UCSD-AML1 (cell line): ENCODE data around the gene FDCSP.
"Not testable (repeated sequence)": the region's sequence is repeated elsewhere in the genome, so short reads cannot be mapped to it uniquely, and the experiment has no call there.

Experiments
- DNase-seq: peaks from one replicate; lab custom pipeline; 2025; ENCODE audit not compliant: unreplicated experiment; lab: John Stamatoyannopoulos, UW

FDCSP gene

DNA sequence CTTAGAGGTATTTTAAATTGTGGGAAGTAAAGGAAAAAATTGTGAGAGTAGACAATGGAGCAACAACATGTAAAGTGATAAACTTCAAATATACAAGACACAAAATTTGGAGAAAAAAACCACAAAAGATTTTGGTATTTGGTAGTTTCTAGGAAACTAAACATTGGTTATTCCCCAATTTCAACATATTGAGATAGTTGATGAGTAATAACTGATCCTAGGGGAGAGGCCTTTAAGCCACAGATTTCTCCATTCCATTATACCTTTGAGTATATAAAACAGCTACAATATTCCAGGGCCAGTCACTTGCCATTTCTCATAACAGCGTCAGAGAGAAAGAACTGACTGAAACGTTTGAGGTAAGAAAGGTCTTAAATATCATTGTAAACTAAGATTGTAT is at the start of gene FDCSP:
Gene FDCSP (plus strand): TSS at position 301 of the 400 bp plus-strand sequence. CDS start 5,071 bp downstream, outside the sequence.
- DNase-seq = no peak

DNA sequence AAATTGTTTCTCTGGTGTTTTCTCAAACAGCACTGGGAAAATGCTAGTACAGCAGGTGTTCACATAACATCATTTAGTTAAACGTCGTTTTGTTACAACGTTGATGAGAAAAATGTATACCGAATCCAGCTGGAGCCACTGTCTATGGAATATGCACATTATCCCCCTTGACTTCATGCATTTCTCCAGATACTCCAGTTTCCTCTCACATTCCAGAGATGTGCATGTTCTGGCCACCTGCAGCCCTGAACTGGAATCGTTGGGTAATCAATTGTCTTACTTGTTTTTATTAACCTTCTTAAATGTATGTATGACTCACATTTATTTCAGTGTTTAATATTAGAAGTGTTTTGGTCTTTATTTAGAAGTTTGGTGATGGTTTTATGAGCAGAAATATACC is 48.8 kb upstream of the FDCSP start:
- DNase-seq = no peak

DNA sequence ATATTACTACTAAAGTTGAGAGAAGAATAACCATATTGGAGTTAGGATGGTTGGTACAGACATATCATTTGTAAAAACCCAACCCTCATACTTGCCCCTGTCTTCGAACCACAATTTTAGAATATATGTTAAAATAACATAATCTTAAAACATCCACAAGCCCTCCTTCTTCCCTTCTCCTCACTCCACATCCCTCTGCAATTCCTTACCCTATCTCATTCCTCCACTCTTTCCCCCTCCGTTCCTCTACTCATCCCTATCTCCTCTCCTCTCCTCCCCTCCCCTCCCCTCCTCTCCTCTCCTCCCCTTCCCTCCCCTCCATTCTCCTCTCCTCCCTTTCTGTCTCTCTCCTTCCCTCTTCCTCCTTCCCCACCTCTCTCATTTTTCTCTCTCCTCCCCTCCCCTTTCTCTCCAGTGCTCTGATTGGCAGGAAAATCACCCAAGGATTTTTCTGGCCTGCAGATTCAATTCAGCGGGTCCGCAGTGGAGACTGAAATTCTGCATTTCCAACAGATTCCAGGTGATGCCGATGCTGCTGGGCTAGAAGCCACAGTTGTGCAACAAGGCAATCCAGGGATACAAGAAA is 47.8 kb upstream of the FDCSP start:
- DNase-seq = no peak

DNA sequence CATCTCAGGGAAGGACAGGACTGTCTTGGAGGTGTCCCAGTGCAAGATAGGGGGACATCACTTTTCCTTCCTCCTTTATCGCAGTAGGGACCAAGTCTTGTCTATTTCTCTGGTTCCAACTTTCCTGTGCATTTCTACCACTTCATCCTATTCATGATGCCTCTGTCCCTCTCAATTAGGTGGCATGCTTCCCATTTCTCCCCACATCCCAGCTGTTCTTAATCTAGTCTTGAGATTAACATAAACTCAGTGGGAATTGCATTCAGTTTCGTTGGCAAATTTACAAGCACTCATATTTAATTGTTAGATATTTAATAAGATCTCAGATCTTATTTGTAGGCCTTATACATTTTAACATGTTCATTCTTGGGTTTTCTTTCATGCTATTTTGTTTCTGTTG is 46.1 kb upstream of the FDCSP start:
- DNase-seq = no peak

DNA sequence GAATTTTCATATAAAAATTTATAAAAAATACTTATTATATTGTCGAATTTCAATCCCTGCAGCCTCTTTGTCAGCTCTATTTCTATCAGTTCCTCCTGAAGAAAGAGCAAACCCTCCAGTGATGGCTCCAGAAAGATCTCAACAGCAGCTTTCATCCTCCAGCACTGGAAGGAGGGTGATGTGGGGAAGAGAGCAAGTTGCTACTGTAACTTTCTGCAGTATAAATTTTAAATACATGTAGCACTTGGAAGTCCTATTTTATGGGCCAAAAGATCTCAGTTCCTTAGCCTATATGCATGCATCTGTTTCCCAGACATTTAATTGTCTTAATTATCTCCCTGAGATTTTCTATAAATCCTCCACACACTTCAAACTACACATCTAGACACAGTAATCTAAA is 44.1 kb upstream of the FDCSP start:
- DNase-seq = no peak

DNA sequence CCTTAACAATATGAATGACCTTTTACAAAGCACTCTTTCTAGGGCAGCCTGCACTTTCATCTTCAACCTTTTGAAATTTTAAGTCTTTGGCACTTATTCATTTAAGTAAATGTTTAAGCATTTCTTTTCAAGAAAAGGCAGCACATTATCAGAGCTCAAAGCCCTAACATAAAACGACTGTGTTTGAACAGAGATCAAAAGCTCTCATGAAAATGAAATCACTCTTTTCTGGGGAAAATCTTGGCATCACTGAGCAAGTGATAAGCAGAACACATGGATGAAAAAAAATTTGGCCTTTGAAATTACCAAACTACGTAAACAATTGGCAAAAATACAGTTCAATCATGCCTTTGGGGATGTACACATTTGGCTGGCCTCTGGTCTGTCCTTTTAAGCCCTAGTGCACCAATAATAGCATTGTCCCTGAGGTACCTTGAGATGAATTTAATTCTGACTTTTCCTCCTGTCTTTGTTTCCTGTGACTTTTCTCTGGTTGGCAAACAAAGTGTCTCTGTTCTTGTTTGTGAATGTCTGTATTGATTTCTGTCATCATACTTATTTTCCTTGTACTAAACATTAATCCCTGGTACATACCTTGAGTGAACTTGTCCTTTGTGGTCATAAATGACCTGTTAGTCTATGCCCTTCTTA is 43.3 kb upstream of the FDCSP start:
- DNase-seq = no peak

DNA sequence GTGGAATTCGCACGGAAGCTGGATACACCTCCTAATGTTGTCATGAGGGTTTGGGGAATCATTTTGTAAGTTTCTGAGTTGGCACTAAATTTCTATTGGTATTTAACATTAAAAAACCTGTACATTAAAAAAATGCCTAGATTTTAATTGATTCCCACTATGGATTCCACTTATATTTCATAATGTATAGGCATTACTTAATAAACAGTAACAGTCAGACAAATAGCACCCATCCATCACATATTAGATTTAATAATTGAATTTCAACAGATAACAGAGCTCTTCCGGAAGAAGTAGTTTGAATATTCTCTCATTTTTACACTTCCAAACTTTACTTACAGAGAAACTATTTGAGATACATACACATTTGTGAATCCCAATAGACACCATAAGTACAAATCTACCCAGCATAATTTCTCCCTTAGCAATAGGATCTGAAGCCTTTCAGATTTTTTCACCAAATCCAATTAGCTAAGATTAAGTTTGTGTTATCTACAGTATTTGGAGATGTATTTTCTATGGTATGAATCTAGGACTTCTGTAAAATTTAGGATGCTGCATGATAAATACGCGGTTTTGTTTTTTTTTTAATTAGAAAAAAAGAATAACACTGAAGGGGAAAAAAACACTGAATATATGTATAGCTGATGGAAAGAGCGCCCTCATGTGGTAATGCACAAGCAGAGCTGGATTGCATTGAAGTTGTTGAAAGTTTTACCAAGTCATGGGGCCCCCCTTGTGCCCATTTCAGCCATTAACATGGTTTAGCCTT is 42.6 kb upstream of the FDCSP start:
- DNase-seq = peak; percentile 6

DNA sequence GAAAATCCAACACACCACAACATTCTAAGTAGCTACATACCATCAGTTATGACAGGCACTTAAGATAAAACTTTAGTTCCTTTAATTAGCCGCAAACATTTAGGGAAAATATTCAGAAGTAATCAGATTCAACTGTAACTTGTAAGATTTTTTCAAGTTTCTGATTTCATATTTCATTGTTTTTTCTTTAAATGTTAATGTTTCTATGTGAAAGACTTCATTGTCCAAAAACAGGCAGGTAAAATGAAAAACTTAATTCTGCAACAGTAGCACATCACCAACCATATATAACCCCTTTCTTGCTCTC is 42.0 kb upstream of the FDCSP start:
- no peak for DNase-seq

DNA sequence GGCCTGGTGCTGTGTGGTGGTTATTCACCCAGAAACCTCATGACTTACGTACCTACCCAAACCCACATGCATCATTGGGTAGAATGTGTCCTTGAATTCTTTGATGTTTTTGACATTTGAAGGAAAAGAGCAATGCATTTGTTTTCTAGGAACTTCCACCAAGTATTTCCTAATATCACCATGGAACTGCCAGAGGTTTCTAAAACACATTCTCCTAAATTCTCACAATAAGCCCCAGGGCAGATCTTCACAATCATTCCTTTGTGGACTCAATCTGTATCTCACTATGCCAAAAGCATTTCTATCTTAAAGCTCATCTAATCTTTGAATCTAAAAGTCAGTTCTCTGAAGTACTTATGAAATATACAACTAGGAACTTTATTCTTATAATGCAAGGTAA is 38.7 kb upstream of the FDCSP start:
- DNase-seq = no peak

DNA sequence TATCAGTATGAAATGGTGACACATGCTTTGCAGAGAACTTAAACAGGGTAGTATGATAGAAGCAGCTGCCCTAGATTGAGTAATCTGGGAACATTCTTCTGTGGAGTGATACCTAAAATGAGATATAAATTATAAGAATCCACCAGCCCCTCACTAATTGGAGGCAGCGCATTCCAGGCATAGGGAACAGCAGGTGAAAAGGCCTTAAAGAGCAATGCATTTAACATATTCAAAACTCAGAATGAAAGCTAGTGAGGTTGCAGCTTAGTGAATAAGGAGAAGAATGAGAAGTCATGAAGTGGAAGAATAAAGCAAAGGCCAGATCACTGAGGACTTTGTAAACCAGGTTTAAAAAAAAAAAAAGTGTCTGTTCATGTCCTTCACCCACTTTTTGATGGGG is 35.3 kb upstream of the FDCSP start:
- no peak for DNase-seq

DNA sequence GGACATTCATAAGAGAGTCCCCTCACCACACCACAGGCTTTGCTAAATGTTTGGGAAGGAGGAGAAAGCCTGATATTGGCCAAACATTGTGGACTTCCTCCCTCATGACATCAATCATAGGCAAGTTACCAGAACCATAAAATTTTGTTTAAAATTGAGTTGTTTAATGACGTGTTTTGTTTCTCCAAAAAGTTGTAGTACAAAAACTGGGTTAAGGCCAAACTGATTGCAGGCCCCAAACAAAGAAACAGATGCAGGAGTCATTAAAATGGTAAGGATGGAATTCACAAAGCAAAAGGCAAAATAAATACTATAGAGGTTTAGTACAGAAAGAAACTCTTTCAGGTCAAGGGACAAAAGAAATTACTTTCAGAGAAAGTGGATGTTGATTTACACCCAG is 34.3 kb upstream of the FDCSP start:
- no peak for DNase-seq

DNA sequence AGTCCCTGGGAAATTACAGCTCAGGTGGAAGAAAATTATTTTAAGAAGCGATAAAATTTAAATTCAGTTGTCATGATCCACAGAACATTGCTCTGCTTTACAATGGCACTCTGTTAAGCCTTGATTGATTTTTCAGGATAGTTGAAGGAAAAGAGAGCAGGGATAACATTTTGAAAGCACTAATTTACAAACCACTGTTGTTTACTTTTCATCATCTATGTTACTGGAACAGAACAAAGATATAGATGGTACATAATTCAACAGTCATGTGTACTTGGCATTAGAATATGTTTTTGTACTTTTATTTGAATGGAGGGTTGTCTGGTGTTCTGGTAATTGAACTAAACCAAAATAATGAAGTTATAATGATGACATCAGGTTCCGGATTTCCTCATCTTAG is 33.0 kb upstream of the FDCSP start:
- DNase-seq = no peak

DNA sequence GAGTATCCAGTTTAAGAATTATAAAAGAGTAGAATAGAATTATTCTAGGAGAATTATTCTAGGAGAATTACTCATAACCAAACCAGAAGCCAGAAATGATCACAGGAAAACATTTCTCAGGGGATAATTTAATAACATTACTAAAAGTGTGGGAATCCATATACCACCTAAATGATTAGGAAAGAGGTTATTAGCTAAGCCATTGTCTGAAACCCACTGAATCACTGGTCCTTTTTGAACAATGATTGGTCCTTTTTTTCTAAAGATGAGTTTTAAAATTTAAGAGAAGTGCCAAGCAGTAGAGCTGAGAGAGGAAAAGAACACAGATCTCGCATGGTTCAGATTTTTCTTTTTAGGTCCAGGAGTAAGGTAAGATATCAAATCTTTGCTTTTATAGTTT is 30.5 kb upstream of the FDCSP start, which contains the start of gene ODAM:
Gene ODAM (plus strand): TSS at position 301 of the 400 bp plus-strand sequence. CDS start 819 bp downstream, outside the sequence.
- DNase-seq = no peak

DNA sequence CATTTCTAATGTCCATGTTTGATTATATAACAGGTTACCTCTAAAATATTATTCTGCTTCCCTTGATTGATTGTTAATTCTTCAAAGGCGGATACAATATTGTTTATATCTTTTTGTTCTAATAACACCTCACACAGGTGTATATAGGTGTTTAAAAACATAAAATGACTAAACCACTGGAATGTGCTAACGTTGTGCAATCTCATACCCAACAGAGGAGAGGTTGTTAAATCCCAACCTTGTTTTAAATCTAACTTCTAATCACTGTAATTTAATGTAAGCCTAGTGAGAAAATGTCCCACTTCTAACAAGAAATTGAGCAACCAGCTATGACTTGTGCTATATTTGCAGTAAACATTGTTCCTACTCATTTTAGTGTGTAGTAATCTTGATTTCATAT is 29.1 kb upstream of the FDCSP start:
- DNase-seq = no peak

DNA sequence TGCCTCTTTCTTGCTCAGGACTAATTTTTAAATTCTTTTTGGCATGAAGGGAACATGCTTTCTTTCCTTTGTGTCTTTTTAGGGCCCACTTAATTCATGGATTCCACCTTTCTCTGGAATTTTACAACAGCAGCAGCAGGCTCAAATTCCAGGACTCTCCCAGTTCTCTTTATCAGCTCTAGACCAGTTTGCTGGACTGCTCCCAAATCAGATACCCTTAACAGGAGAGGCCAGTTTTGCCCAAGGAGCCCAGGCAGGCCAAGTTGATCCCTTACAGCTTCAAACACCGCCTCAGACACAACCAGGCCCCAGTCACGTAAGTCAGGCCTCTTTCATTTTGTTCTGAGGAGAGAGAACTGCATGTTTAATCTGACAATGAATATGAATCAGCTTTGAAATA is 28.1 kb upstream of the FDCSP start:
- DNase-seq = no peak

DNA sequence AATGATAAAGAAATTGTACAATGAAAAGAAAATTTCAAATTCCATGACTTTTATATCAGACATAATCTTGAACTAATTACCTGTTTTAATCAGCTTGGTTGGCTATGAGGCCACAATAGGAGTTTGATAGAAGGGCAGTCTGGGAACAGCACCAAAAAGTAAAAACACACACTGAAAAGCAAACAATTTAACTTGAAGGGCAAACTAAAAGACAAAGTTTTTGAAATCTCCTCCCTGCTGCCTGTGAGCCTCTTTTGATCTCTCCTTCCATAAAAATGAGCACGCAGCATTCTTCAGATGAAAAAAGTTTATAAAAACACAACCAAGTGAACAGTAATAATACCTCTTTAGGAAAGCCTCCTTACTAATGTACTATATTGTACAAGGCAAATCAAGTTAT is 22.3 kb upstream of the FDCSP start:
- no peak for DNase-seq

DNA sequence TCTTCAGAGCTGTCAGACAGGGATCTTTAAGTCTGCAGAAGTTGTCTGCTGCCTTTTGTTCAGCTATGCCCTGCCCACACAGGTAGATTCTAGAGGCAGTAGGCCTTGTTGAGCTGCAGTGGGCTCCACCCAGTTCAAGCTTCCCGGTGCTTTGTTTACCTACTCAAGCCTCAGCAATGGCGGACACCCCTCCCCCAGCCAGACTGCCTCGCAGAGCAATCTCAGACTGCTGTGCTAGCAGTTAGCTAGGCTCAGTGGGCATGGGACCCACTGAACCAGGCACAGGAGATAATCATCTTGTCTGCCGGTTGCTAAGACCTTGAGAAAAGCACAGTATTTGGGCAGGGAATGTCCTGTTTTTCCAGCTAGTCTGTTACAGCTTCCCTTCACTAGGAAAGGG is 13.2 kb upstream of the FDCSP start:
- not testable (repeated sequence) for DNase-seq

DNA sequence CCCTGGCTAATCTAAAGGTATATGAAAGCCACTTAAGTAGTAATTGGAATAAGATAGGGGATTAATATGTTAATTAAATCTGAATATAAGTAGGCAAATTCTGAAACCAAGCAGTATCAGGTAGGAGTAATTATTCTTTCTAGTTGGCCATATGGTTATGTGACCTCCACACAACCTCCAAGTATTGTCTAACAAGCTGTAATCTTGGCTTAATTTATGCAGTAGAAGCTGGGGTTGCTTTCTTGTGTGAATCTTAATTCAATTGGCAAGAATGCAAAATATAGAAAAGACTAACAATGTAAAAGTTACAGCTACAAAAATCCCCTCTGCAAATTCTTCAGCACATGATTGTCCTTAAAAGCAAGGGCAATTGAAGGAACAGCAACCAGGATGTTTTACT is 9.8 kb upstream of the FDCSP start:
- not testable (repeated sequence) for DNase-seq

DNA sequence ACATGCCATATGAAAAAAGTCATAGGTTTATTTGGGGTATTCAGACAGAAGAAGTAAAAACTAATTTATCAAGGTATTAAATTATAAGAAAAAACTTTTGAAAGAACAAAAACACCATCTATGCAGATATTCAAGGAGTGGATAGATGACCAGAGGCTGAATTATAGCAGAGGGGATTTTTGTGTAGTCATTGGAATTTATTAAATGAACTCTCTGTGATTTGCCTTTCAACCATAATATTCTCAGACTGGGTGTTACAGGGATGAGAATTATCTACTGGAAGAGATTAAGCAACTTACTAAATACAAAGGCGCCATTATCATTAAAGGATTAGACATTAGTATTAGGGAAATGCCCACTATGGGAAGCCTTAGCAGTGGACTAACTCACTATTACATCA is 9.4 kb upstream of the FDCSP start:
- not testable (repeated sequence) for DNase-seq

DNA sequence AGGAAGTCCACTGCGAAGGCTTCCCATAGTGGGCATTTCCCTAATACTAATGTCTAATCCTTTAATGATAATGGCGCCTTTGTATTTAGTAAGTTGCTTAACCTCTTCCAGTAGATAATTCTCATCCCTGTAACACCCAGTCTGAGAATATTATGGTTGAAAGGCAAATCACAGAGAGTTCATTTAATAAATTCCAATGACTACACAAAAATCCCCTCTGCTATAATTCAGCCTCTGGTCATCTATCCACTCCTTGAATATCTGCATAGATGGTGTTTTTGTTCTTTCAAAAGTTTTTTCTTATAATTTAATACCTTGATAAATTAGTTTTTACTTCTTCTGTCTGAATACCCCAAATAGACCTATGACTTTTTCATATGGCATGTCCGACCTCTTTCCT is 4.5 kb upstream of the FDCSP start:
- DNase-seq = not testable (repeated sequence)

DNA sequence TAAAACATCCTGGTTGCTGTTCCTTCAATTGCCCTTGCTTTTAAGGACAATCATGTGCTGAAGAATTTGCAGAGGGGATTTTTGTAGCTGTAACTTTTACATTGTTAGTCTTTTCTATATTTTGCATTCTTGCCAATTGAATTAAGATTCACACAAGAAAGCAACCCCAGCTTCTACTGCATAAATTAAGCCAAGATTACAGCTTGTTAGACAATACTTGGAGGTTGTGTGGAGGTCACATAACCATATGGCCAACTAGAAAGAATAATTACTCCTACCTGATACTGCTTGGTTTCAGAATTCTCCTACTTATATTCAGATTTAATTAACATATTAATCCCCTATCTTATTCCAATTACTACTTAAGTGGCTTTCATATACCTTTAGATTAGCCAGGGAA is 4.1 kb upstream of the FDCSP start:
- DNase-seq = not testable (repeated sequence)

DNA sequence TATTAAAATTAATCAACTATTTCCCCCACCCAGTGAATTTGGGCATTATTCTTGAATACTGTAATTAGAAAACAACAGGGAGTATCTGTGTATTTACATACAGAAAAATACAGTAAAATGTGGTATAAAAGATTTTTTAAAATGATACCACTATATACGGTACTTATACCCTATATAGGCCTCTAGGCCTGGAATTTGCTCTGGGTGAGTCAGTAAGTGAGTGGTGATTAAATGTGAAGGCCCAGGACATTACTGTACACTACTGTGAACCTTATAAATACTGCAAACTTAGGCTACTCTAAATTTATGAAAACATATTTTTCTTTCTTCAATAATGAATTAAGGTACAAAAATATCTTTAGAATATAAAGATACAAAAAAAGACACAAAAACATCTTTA is 10.2 kb downstream of the FDCSP start:
- DNase-seq = no peak
